ENCODE measurements around the gene STMND1. TPM values are rescaled to one million over a fixed set of nuclear protein-coding genes. Genes with fewer than 3 reads are reported as not detected.

Gene STMND1
- total and polyA plus RNA-seq, 2 of the 8 experiments (the other 6 are each of a cell fraction or from before 2014, with no cell fraction given) = not detected

DNA sequence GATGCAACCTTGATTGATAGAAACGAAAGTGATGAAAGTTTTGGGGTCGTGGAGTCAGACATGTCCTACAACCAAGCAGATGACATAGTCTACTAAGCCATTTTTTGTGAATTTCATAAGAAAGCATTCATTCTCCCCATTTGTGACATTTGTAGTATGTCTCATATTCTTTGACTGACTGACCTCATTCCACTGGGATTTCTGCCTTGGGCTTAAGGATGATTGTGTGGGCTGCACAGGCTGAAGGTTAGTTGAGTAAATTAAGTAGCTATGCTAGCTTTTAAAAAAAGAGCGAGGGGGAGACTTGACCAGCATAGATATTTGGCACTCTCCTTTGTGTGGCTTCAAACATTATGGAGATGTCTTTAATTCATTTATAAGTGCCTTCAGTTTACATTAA is 28.9 kb downstream of the STMND1 start:
- DNase-seq (ENCODE audit: low read depth in 1 of 2, low spot score in 2 of 2) = no peak
- H3K27ac ChIP-seq (ENCODE audit: low read depth, low read length) = no peak overlapping the region
- H3K36me3 ChIP-seq (ENCODE audit: control insufficient read depth in 2 of 4, insufficient read depth in 4 of 4, low read length in 3 of 4) = no peaks in the 10 kb centered on the region
- H2AK5ac ChIP-seq (ENCODE audit: low read depth, low read length) = no peak overlapping the region
- ChIA-PET POLR2A (ENCODE audit: partially characterized antibody) (no interaction called here), CTCF (ENCODE audit: partially characterized antibody) (no interaction called here)
- no peak overlapping the region for H2BK5ac ChIP-seq (ENCODE audit: low read depth, low read length)
- H2BK15ac ChIP-seq (ENCODE audit: low read length) = no peak overlapping the region
- H4K20me1 ChIP-seq (replicated peaks in 1 of 2; ENCODE audit: control insufficient read depth in 1 of 2, insufficient read depth in 2 of 2, low read length in 2 of 2) = no peaks in the 10 kb centered on the region
- no peak overlapping the region for H2AFZ ChIP-seq (ENCODE audit: low read length)
- no peak overlapping the region for H2BK12ac ChIP-seq (ENCODE audit: low read depth, low read length)
- H3K18ac ChIP-seq (ENCODE audit: extremely low read depth, low read length) = no peak overlapping the region
- FAIRE-seq = no peak
- 90% methylated on average over 3 of the region's 3 CpGs; no CpG with 5 or more reads in 1 of the 2 experiments for WGBS, 2 experiments (ENCODE audit: extremely low coverage in 1 of 2, insufficient coverage in 1 of 2, insufficient read length in 1 of 2, insufficient replicate concordance in 2 of 2, low coverage in 1 of 2, low lambda C conversion rate in 2 of 2, missing lambda C conversion rate in 1 of 2)
- no peaks in the 10 kb centered on the region for H3K27me3 ChIP-seq (replicated peaks in 1 of 4; ENCODE audit: control insufficient read depth in 3 of 4, extremely low read depth in 1 of 4, insufficient read depth in 3 of 4, low read length in 3 of 4)
- H3K56ac ChIP-seq (replicated peaks; ENCODE audit: insufficient read length, low read depth, low read length) = no peak overlapping the region
- no peak overlapping the region for H3K14ac ChIP-seq (ENCODE audit: insufficient read length)
- no peak overlapping the region for H4K5ac ChIP-seq (ENCODE audit: insufficient read length, low read depth, low read length)
- no peak overlapping the region for H3K4ac ChIP-seq (replicated peaks; ENCODE audit: insufficient read length, low read depth, low read length)
- no peak overlapping the region for H2BK20ac ChIP-seq (ENCODE audit: low read length)
- no peaks in the 10 kb centered on the region for H3K9me3 ChIP-seq (ENCODE audit: insufficient read depth in 2 of 2, low read depth in 1 of 2, low read length in 1 of 2)
- no peaks in the 10 kb centered on the region for H3K79me2 ChIP-seq (ENCODE audit: control insufficient read depth in 1 of 2, insufficient read depth in 2 of 2, low read length in 2 of 2)
- H3K23me2 ChIP-seq (ENCODE audit: low read depth, low read length) = no peaks in the 10 kb centered on the region
- H3K9ac ChIP-seq (replicated peaks in 1 of 4; ENCODE audit: extremely low read depth in 1 of 4, low read depth in 3 of 4, low read length in 3 of 4) = no peak overlapping the region
- no peak overlapping the region for H2BK120ac ChIP-seq (replicated peaks; ENCODE audit: low read depth, low read length)
- no peak overlapping the region for H3K4me3 ChIP-seq (ENCODE audit: extremely low read depth in 1 of 4, insufficient read depth in 2 of 4, low read depth in 3 of 4, low read length in 4 of 4)
- no peak overlapping the region for H3K4me2 ChIP-seq (ENCODE audit: insufficient read depth in 1 of 2, low read depth in 2 of 2, low read length in 2 of 2)
- H3K4me1 ChIP-seq (replicated peaks in 1 of 4; ENCODE audit: control insufficient read depth in 3 of 4, insufficient read depth in 4 of 4, low read length in 3 of 4) = no peaks in the 10 kb centered on the region
- no peaks in the 10 kb centered on the region for H3K79me1 ChIP-seq (ENCODE audit: low read depth, low read length)
- no peak for TF ChIP-seq RFX5 (IDR thresholded peaks at IDR 0.05; ENCODE audit: borderline replicate concordance, low read depth, low read length)
- TF ChIP-seq CHD2 (IDR thresholded peaks at IDR 0.05; ENCODE audit: low read length) = no peak
- TF ChIP-seq CBX8 (IDR thresholded peaks at IDR 0.05; ENCODE audit: borderline replicate concordance, low read depth, low read length) = no peak
- TF ChIP-seq, protein P1, sequence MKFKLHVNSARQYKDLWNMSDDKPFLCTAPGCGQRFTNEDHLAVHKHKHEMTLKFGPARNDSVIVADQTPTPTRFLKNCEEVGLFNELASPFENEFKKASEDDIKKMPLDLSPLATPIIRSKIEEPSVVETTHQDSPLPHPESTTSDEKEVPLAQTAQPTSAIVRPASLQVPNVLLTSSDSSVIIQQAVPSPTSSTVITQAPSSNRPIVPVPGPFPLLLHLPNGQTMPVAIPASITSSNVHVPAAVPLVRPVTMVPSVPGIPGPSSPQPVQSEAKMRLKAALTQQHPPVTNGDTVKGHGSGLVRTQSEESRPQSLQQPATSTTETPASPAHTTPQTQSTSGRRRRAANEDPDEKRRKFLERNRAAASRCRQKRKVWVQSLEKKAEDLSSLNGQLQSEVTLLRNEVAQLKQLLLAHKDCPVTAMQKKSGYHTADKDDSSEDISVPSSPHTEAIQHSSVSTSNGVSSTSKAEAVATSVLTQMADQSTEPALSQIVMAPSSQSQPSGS (IDR thresholded peaks at IDR 0.05; ENCODE audit: low read length) = no peak
- no peak for TF ChIP-seq TAF1 (IDR thresholded peaks at IDR 0.05; ENCODE audit: low read depth, low read length)
- no peak for TF ChIP-seq SP1 (IDR thresholded peaks at IDR 0.05; ENCODE audit: low read depth, low read length)
- TF ChIP-seq CEBPB (IDR thresholded peaks at IDR 0.05; ENCODE audit: low read depth, low read length) = no peak
- no peak overlapping the region for H4K91ac ChIP-seq (replicated peaks; ENCODE audit: insufficient read length, low read length)
- H4K8ac ChIP-seq (ENCODE audit: extremely low read depth, insufficient read depth, low read length) = no peak overlapping the region
- no peak overlapping the region for H3K23ac ChIP-seq (ENCODE audit: insufficient read length)

All from H1 (cell line).